GM10248 (cell line): Measurements from ENCODE around the gene GOLIM4.
"Not testable (repeated sequence)": the region's sequence is repeated elsewhere in the genome, so short reads cannot be mapped to it uniquely, and the experiment has no call there.

ENCODE experiments used
- CTCF ChIA-PET: fragments of 300-600 bp; sonication (Branson Sonifier 250); formaldehyde crosslinking; extraction: SDS; loops from one replicate; lab custom pipeline; 2021; ENCODE audit warnings: antibody characterized with exemption; lab: Yijun Ruan, JAX
- POLR2A ChIA-PET: fragments of 350-650 bp; sonication (Branson Sonifier 250); formaldehyde crosslinking; extraction: SDS; loops from one replicate; lab custom pipeline; 2020; ENCODE audit warnings: antibody characterized with exemption; lab: Yijun Ruan, JAX
- DNase-seq: peaks from one replicate; pipeline ENCODE4 v3.0.0; 2012; ENCODE audit errors: extremely low spot score
- CTCF ChIP-seq: IDR thresholded peaks from 2 replicates; pipeline ENCODE4 v1.5.1; 2012; ENCODE audit warnings: mild to moderate bottlenecking, low read depth; ENCODE audit errors: extremely low read depth, missing control alignments, control extremely low read depth

GOLIM4 gene, protein sequence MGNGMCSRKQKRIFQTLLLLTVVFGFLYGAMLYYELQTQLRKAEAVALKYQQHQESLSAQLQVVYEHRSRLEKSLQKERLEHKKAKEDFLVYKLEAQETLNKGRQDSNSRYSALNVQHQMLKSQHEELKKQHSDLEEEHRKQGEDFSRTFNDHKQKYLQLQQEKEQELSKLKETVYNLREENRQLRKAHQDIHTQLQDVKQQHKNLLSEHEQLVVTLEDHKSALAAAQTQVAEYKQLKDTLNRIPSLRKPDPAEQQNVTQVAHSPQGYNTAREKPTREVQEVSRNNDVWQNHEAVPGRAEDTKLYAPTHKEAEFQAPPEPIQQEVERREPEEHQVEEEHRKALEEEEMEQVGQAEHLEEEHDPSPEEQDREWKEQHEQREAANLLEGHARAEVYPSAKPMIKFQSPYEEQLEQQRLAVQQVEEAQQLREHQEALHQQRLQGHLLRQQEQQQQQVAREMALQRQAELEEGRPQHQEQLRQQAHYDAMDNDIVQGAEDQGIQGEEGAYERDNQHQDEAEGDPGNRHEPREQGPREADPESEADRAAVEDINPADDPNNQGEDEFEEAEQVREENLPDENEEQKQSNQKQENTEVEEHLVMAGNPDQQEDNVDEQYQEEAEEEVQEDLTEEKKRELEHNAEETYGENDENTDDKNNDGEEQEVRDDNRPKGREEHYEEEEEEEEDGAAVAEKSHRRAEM

GRCh38 chr3:168095611-168096209 is at the start of gene GOLIM4:
Gene GOLIM4, minus strand, starts transcription at chr3:168095924. Its CDS starts 639 bp downstream, at chr3:168095285.
- peak; percentile 30 for TF ChIP-seq CTCF
- DNase-seq = peak; percentile 96
- ChIA-PET POLR2A (interaction anchor here (0.6 to 1.0 kb wide), 2 partner anchors 22 to 45 kb away, joined by 3 read pairs; no protein-coding TSS in a partner anchor), CTCF (interaction anchor here (0.7 to 2.7 kb wide), 12 partner anchors 12 to 74 kb away, joined by 3 to 13 read pairs (median 4); no protein-coding TSS in a partner anchor)

- TF ChIP-seq CTCF = no peak
- POLR2A ChIA-PET = no interaction called here
- DNase-seq = no peak
- CTCF ChIA-PET = interaction anchor here (2.1 to 4.3 kb wide), 2 partner anchors 17 to 24 kb away, joined by 5 to 17 read pairs; no protein-coding TSS in a partner anchor
Measured at GRCh38 chr3:168141405-168141998, 45.8 kb upstream of the GOLIM4 start.

DNA sequence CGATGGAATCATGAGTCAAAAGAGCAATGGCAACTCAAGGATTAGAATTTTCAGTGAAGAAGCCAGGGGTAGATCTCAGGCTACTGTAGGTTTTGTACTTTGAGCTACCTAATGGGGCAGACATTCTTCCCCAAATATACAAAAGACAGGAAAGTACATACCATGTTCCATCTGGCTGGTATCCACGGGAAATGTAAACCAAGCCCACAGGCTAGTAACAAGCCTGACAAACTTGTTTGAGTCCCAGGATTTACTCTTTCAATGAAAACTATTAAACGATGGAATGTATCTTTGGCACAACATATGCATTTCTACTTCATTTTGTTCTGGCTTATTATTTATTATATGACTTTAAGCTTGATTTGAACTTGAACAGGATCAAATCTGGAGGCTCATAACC is 44.2 kb upstream of the GOLIM4 start:
- ChIA-PET CTCF (interaction anchor here (1.0 to 4.3 kb wide), 7 partner anchors 19 to 99 kb away, joined by 3 to 17 read pairs (median 4); no protein-coding TSS in a partner anchor), POLR2A (no interaction called here)
- DNase-seq = no peak
- no peak for TF ChIP-seq CTCF

DNA sequence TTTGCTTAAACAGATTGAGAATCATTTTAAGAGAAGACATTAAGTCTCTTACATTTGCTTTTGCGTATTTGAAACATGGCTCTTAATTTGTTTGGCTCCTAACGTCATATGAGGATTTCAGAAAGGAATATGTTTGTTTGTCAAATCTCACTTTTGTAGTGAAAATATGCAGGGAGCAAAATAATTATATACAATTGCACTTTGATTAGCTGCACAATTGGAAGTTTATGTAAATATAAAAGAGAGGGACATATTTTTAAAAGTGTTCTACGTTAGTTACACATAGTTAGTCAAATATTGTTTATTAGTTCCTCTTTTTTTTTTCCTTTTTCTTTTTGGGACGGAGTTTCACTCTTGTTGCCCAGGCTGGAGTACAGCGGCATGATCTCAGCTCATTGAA is 42.7 kb upstream of the GOLIM4 start:
- no peak for TF ChIP-seq CTCF
- no peak for DNase-seq
- ChIA-PET POLR2A (no interaction called here), CTCF (interaction anchor here (1.1 to 2.1 kb wide), 4 partner anchors 10 to 90 kb away, joined by 3 to 10 read pairs (median 4); no protein-coding TSS in a partner anchor)

DNA sequence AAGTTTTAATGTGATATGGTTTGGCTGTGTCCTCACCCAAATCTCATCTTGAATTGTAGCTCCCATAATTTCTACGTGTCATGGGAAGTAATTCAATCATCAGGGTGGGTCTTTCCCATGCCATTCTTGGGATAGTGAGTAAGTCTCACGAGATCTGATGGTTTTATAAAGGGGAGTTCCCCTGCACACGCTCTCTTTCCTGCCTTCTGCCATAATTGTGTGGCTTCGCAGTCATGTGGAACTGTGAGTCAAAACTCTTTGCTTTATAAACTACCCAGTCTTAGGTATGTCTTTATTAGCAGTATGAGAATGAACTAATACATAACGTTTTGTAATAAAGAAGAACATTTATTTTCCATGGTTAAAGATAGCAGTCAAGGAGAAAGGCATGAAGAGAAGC is 39.2 kb upstream of the GOLIM4 start:
- TF ChIP-seq CTCF = no peak
- POLR2A ChIA-PET = no interaction called here
- DNase-seq = no peak
- CTCF ChIA-PET = no interaction called here

DNA sequence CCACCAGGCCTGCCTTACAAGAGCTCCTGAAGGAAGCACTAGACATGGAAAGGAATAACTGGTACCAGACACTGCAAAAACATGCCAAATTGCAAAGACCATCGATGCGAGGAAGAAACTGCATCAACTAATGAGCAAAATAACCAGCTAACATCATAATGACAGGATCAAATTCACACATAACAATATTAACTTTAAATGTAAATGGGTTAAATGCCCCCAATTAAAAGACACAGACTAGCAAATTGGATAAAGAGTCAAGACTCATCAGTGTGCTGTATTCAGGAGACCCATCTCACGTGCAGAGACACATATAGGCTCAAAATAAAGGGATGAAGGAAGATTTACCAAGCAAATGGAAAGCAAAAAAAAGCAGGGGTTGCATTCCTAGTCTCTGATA is 34.5 kb upstream of the GOLIM4 start:
- DNase-seq, POLR2A ChIA-PET: not testable (repeated sequence)
- CTCF ChIA-PET = interaction anchor here (2.2 kb wide), 1 partner anchor 35 kb away, joined by 4 read pairs; no protein-coding TSS in a partner anchor

DNA sequence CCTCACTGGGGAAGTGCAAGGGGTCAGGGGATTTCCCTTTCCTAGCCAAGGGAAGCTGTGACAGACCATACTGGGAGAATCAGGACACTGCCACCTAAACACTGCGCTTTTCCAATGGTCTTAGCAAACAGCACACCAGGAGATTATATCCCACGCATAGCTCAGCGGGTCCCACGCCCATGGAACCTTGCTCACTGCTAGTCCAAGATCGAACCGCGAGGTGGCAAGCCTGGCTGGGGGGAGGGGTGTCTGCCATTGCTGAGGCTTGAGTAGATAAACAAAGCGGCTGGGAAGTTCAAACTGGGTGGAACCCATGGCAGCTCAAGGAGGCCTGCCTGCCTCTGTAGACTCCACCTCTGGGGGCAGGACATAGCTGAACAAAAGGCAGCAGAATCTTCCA is 32.7 kb upstream of the GOLIM4 start:
- CTCF ChIA-PET = interaction anchor here (1.6 to 2.9 kb wide), 4 partner anchors 10 to 33 kb away, joined by 4 to 10 read pairs (median 6); no protein-coding TSS in a partner anchor
- POLR2A ChIA-PET, DNase-seq: not testable (repeated sequence)
